GM23338 (cell line): ENCODE results near the gene CA7. TPM values are rescaled to one million over a fixed set of nuclear protein-coding genes. Genes with fewer than 3 reads are reported as not detected.

Experiments
- ATAC-seq: fragments of 200-7000 bp; cut with Tn5 transposase; 3 replicates; pipeline ENCODE4 v1.9.1; 2020
- DNase-seq: peaks from one replicate; pipeline ENCODE4 v3.0.0-alpha.2; 2015; ENCODE audit warnings: low spot score
- H2AFZ ChIP-seq: fragments of 200-600 bp; sonication (generic); 2 replicates; pipeline ENCODE4 v1.8.0; 2016; ENCODE audit warnings: antibody characterized with exemption, mild to moderate bottlenecking, moderate library complexity
- H3F3A ChIP-seq: fragments of 200-600 bp; sonication (generic); replicated peaks from 2 replicates; pipeline ENCODE4 v1.8.0; 2017; ENCODE audit warnings: antibody characterized with exemption, mixed run types, low read depth
- H3K27ac ChIP-seq: fragments of 200-600 bp; sonication (generic); 2 replicates; pipeline ENCODE4 v1.6.1; 2016; ENCODE audit warnings: low read depth
- H3K27me3 ChIP-seq: fragments of 200-600 bp; sonication (generic); 2 replicates; pipeline ENCODE4 v1.8.0; 2016; ENCODE audit warnings: mild to moderate bottlenecking, mixed run types, moderate library complexity; ENCODE audit not compliant: insufficient read depth
- H3K36me3 ChIP-seq: fragments of 200-600 bp; sonication (generic); 2 replicates; pipeline ENCODE4 v1.8.0; 2016; ENCODE audit warnings: mild to moderate bottlenecking; ENCODE audit not compliant: insufficient read depth
- H3K4me1 ChIP-seq: fragments of 200-600 bp; sonication (generic); 2 replicates; pipeline ENCODE4 v1.8.0; 2016; ENCODE audit warnings: mild to moderate bottlenecking, moderate library complexity; ENCODE audit not compliant: insufficient read depth
- H3K4me2 ChIP-seq: fragments of 200-600 bp; sonication (generic); 2 replicates; pipeline ENCODE4 v1.7.1; 2017; ENCODE audit warnings: mixed run types
- H3K4me3 ChIP-seq: fragments of 200-600 bp; sonication (generic); 2 replicates; pipeline ENCODE4 v1.6.1; 2016; ENCODE audit warnings: mixed run types
- H3K79me2 ChIP-seq: fragments of 200-600 bp; sonication (generic); replicated peaks from 2 replicates; pipeline ENCODE4 v1.8.0; 2017; ENCODE audit warnings: mild to moderate bottlenecking; ENCODE audit not compliant: insufficient read depth
- H3K9me2 ChIP-seq: fragments of 200-600 bp; sonication (generic); 2 replicates; pipeline ENCODE4 v1.8.0; 2017; ENCODE audit not compliant: insufficient read depth
- H4K20me1 ChIP-seq: fragments of 200-600 bp; sonication (generic); replicated peaks from 2 replicates; pipeline ENCODE4 v1.8.0; 2017; ENCODE audit warnings: mild to moderate bottlenecking; ENCODE audit not compliant: insufficient read depth
- H3K27ac Mint-ChIP-seq: 2 replicates; pipeline ENCODE4 v1.8.0; 2020; ENCODE audit warnings: inconsistent platforms, mild to moderate bottlenecking, moderate library complexity, mixed read lengths
- H3K27me3 Mint-ChIP-seq: 3 replicates; pipeline ENCODE4 v1.8.0; 2022; ENCODE audit warnings: low read depth, mild to moderate bottlenecking, moderate library complexity, mixed read lengths, inconsistent platforms; ENCODE audit not compliant: insufficient read depth, poor library complexity
- H3K36me3 Mint-ChIP-seq: 3 replicates; pipeline ENCODE4 v1.8.0; 2021; ENCODE audit warnings: low read depth, mild to moderate bottlenecking, inconsistent platforms, moderate library complexity, mixed read lengths
- H3K4me1 Mint-ChIP-seq: 3 replicates; pipeline ENCODE4 v1.8.0; 2020; ENCODE audit warnings: mild to moderate bottlenecking, inconsistent platforms, mixed read lengths
- H3K4me3 Mint-ChIP-seq: 3 replicates; pipeline ENCODE4 v1.8.0; 2021; ENCODE audit warnings: moderate library complexity, mild to moderate bottlenecking, inconsistent platforms, mixed read lengths
- H3K9me3 Mint-ChIP-seq: 3 replicates; pipeline ENCODE4 v1.8.0; 2020; ENCODE audit warnings: moderate library complexity, mild to moderate bottlenecking, inconsistent platforms, mixed read lengths
- CREB1 ChIP-seq: fragments of 250-450 bp; sonication (Bioruptor Pico); IDR thresholded peaks from 2 replicates; pipeline ENCODE4 v1.5.0; 2020; ENCODE audit warnings: low read depth, mild to moderate bottlenecking, moderate library complexity
- EZH2 ChIP-seq: fragments of 200-600 bp; sonication (generic); IDR thresholded peaks from one replicate; pipeline ENCODE4 v1.8.0; 2017; ENCODE audit warnings: antibody characterized with exemption, mild to moderate bottlenecking, low read depth; ENCODE audit not compliant: unreplicated experiment
- EZH2phosphoT487 ChIP-seq: fragments of 200-600 bp; sonication (generic); IDR thresholded peaks from one replicate; pipeline ENCODE4 v1.8.1; 2018; ENCODE audit warnings: antibody characterized with exemption; ENCODE audit not compliant: unreplicated experiment
- JUNB ChIP-seq: IDR thresholded peaks from one replicate; pipeline ENCODE4 v1.6.1; 2016; ENCODE audit warnings: antibody characterized with exemption; ENCODE audit not compliant: unreplicated experiment
- NANOG ChIP-seq: IDR thresholded peaks from 2 replicates; pipeline ENCODE4 v1.6.1; 2016; ENCODE audit warnings: antibody characterized with exemption, borderline replicate concordance
- POLR2AphosphoS5 ChIP-seq: IDR thresholded peaks from 2 replicates; pipeline ENCODE4 v1.6.1; 2016; ENCODE audit warnings: antibody characterized with exemption, low read depth
- ZNF331 ChIP-seq: fragments of 250-450 bp; sonication (Bioruptor Pico); IDR thresholded peaks from 2 replicates; pipeline ENCODE4 v1.5.0; 2020; ENCODE audit warnings: low read depth, mild to moderate bottlenecking, moderate library complexity
- polyA plus RNA-seq: library from polyadenylated mRNA; unstranded; fragments of >200 nt; fragmentation: Nextera tagmentation; extraction: Ambion mirVana; gene quantifications from 2 replicates; pipeline ENCODE4 v1.2.1, GENCODE V29; 2016
- total RNA-seq: library from RNA; depleted of rRNA; stranded (reverse); fragments of >200 nt; shearing (Covaris generic); gene quantifications from 2 replicates; pipeline ENCODE4 v1.2.3, GENCODE V29; 2014
- TF ChIP-seq, protein P1 (sequence below): IDR thresholded peaks from 2 replicates; pipeline ENCODE4 v1.6.1; 2016; ENCODE audit warnings: antibody characterized with exemption
- TF ChIP-seq, protein P2 (sequence below): IDR thresholded peaks from one replicate; pipeline ENCODE4 v1.6.1; 2018; ENCODE audit warnings: antibody characterized with exemption; ENCODE audit not compliant: unreplicated experiment

CA7 gene
- total and polyA plus RNA-seq, 2 experiments from 2014 or later = 2.1 to 2.8 TPM

DNA sequence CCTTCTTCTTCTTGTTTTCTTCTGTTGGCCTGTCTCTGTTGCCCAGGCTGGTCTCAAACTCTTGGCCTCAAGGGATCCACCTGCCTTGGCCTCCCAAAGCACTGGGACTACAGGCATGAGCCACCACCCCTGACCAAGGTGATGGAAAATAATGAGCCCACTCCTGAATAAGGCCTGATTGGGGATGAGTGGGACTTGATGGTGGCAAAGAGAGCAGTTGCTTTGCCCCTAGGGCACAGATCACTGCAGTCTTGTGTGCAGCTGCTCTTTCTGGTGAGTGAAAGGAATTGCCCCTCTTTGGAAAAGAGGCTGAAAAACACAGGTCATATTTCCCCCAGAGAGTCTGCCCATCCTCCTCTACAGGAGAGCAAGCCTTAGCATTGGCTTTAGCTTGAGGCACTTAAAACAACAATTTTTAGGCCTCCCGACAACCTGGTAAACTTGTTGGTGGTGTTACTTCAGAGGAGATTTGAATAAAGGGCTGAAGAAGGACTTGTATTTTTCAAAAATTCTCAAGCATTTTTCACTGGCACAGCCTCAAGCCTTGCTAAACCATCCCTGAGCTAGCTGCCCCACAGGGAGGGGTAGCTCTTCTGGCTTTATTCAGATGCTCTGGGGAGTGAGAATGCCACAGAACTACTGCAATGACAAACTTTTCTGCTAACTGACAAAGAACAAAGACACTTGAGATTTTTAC is 30.0 kb downstream of the CA7 start (continued):
- TF ChIP-seq, protein P1, sequence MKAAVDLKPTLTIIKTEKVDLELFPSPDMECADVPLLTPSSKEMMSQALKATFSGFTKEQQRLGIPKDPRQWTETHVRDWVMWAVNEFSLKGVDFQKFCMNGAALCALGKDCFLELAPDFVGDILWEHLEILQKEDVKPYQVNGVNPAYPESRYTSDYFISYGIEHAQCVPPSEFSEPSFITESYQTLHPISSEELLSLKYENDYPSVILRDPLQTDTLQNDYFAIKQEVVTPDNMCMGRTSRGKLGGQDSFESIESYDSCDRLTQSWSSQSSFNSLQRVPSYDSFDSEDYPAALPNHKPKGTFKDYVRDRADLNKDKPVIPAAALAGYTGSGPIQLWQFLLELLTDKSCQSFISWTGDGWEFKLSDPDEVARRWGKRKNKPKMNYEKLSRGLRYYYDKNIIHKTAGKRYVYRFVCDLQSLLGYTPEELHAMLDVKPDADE = no peak
- TF ChIP-seq, protein P2, sequence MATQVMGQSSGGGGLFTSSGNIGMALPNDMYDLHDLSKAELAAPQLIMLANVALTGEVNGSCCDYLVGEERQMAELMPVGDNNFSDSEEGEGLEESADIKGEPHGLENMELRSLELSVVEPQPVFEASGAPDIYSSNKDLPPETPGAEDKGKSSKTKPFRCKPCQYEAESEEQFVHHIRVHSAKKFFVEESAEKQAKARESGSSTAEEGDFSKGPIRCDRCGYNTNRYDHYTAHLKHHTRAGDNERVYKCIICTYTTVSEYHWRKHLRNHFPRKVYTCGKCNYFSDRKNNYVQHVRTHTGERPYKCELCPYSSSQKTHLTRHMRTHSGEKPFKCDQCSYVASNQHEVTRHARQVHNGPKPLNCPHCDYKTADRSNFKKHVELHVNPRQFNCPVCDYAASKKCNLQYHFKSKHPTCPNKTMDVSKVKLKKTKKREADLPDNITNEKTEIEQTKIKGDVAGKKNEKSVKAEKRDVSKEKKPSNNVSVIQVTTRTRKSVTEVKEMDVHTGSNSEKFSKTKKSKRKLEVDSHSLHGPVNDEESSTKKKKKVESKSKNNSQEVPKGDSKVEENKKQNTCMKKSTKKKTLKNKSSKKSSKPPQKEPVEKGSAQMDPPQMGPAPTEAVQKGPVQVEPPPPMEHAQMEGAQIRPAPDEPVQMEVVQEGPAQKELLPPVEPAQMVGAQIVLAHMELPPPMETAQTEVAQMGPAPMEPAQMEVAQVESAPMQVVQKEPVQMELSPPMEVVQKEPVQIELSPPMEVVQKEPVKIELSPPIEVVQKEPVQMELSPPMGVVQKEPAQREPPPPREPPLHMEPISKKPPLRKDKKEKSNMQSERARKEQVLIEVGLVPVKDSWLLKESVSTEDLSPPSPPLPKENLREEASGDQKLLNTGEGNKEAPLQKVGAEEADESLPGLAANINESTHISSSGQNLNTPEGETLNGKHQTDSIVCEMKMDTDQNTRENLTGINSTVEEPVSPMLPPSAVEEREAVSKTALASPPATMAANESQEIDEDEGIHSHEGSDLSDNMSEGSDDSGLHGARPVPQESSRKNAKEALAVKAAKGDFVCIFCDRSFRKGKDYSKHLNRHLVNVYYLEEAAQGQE = no peak
- TF ChIP-seq POLR2AphosphoS5 (no peak), JUNB (no peak)

DNA sequence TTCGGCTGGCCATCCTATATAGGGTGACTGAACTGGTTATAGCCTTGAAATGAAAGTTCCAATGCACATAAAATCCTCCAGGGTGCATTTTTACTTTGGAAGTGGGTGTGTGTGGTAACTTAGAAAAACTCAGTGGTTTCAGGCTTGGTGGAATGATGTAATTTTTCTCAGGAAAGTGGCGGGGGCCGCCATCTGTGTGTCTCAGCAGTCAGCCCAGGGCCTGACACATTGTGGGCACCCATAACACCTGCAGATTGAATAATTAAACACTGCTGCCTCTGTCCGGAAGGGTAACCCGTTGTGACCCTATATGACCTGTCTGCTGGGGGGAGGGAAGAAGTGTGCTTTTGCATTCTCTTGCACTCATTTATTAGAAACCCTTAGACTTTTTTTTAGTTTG is 33.9 kb downstream of the CA7 start:
- no peak overlapping the region for H3K27ac Mint-ChIP-seq
- 0 out of 2 replicates have a peak, but pooled peaks cover 13% of the 10 kb centered on the region for H3K4me1 ChIP-seq
- peaks cover 7% of the 10 kb centered on the region; the same call in 1 of the 2 replicates for H3K27me3 ChIP-seq
- no peak overlapping the region for H3K4me2 ChIP-seq
- H2AFZ ChIP-seq = peak overlapping the region; percentile 24; the same call in 1 of the 2 replicates
- no peak overlapping the region for H3K4me3 Mint-ChIP-seq
- H3K79me2 ChIP-seq = peaks cover 21% of the 10 kb centered on the region
- 0 out of 2 replicates have a peak, but pooled peaks cover 11% of the 10 kb centered on the region for H4K20me1 ChIP-seq
- H3K9me2 ChIP-seq = no peaks in the 10 kb centered on the region
- H3K36me3 ChIP-seq = no peaks in the 10 kb centered on the region
- no peaks in the 10 kb centered on the region; the same call in 1 of the 3 replicates for H3K9me3 Mint-ChIP-seq
- H3K4me3 ChIP-seq = no peak overlapping the region
- H3K4me1 Mint-ChIP-seq = peaks cover 16% of the 10 kb centered on the region
- peaks cover 20% of the 10 kb centered on the region for H3K27me3 Mint-ChIP-seq
- H3F3A ChIP-seq = peaks cover 6% of the 10 kb centered on the region; the same call in 1 of the 2 replicates
- no peak for ATAC-seq
- no peak overlapping the region for H3K27ac ChIP-seq
- no peaks in the 10 kb centered on the region; the same call in 1 of the 3 replicates for H3K36me3 Mint-ChIP-seq
- DNase-seq = no peak
- TF ChIP-seq, protein P1 = no peak
- TF ChIP-seq CREB1 (CRISPR knock-in tag) = no peak
- no peak for TF ChIP-seq NANOG
- no peak for TF ChIP-seq EZH2
- TF ChIP-seq, protein P2 = no peak
- no peak for TF ChIP-seq JUNB
- no peak for TF ChIP-seq EZH2phosphoT487
- TF ChIP-seq POLR2AphosphoS5 = no peak
- no peak for TF ChIP-seq ZNF331 (CRISPR knock-in tag)
